Measurements from ENCODE around the gene SPOCD1.

The SPOCD1 gene

DNA sequence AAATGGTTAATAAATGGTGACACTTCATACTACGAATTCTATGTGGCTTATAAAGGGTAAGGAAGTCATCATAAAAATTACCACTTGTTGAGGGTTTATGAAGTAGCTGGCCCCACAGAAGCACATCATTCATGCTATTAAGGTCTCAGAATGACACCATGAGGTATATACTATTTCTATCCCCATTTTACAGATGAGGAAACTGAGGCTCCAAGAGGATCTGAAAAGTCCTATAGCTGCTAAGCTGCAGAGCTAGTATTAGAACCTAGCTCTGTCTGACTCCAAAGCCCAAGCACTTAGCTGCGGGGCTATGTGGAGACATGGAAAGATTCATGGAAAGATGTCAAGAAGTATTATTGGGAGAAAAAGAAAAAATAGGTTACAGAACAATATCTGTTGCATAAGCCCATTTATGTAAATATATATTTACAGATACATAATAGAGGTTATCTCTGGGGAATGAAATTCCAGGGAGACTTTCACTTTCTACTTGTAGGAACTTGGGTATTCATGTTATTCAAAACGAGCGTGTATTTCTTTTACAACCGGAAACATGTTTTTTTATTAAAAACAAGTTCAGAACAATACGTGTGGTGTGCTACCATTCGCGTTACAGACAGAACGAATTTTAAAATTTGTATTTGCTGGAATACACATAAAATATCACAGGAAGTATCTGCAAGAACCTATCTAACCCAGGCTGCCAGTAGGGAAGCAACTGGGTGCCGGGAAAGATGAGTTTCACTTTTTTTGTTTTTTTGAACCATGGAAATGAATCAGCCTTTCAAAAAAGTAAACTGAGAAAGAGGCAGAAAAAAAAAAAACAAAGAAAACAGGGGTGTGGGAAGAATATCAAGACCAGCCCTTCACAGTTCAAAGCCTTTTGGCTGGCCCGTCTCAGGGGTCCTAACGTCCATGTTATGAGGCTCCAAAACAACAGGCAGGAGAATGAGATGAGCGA is 13.4 kb downstream of the SPOCD1 start:
- Histone ChIP-seq H4K5ac (ENCODE audit: low read length) (no peak overlapping the region), H3K18ac (ENCODE audit: low read length) (no peak overlapping the region), H2BK5ac (ENCODE audit: low read length) (no peak overlapping the region), H3K4me1 (ENCODE audit: control insufficient read depth, low read depth, low read length) (peaks cover 2% of the 10 kb centered on the region), H3K4me3 (ENCODE audit: low read length) (no peak overlapping the region), H3K4ac (ENCODE audit: low read depth, low read length) (no peak overlapping the region), H2AK5ac (ENCODE audit: low read length) (no peak overlapping the region), H3K4me2 (ENCODE audit: low read length) (no peak overlapping the region), H4K8ac (ENCODE audit: low read depth, low read length) (no peak overlapping the region), H3K56ac (ENCODE audit: low read length) (no peak overlapping the region), H2BK15ac (replicated peaks; ENCODE audit: low read depth) (no peak overlapping the region), H3K27me3 (ENCODE audit: insufficient read depth, low read length, poor library complexity) (no peaks in the 10 kb centered on the region), H3K9ac (ENCODE audit: low read length) (no peak overlapping the region), H3K36me3 (ENCODE audit: control insufficient read depth, insufficient read depth, low read length) (no peaks in the 10 kb centered on the region), H3K79me2 (ENCODE audit: control insufficient read depth, insufficient read depth, low read length) (no peaks in the 10 kb centered on the region), H3K23ac (ENCODE audit: low read length) (no peak overlapping the region), H3K27ac (ENCODE audit: low read depth, low read length) (no peak overlapping the region), H2BK120ac (ENCODE audit: low read depth, low read length) (no peak overlapping the region), H3K79me1 (ENCODE audit: low read length) (no peaks in the 10 kb centered on the region)
- no peak for DNase-seq
- WGBS (ENCODE audit: extremely low coverage, insufficient coverage, low lambda C conversion rate), result no CpG with 5 or more reads among the region's 13 CpGs

DNA sequence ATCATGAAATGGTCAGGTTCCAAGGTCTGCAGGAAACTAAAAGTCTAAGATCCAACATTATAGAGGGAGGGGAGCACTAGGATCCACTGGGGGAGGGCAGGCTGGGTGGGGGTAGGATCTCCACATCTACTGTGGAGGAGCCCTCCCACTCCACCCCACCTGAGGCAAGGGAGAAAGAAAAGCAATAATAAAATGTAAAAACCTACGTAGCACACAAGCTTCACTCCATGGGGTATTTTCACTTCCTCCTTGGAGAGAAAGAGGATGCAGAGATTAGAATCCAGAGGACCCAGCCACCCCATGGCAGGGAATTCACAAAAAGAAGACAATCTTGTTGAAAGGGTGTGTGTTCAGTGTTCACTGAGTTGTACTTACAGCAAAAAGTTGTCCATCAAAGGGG is 14.4 kb downstream of the SPOCD1 start:
- Histone ChIP-seq H4K5ac (ENCODE audit: low read length) (no peak overlapping the region), H3K79me1 (ENCODE audit: low read length) (no peaks in the 10 kb centered on the region), H2BK15ac (replicated peaks; ENCODE audit: low read depth) (no peak overlapping the region), H3K23ac (ENCODE audit: low read length) (no peak overlapping the region), H3K4me2 (ENCODE audit: low read length) (no peak overlapping the region), H3K4ac (ENCODE audit: low read depth, low read length) (no peak overlapping the region), H2AK5ac (ENCODE audit: low read length) (no peak overlapping the region), H3K79me2 (ENCODE audit: control insufficient read depth, insufficient read depth, low read length) (no peaks in the 10 kb centered on the region), H3K27me3 (ENCODE audit: insufficient read depth, low read length, poor library complexity) (no peaks in the 10 kb centered on the region), H4K8ac (ENCODE audit: low read depth, low read length) (no peak overlapping the region), H2BK120ac (ENCODE audit: low read depth, low read length) (no peak overlapping the region), H2BK5ac (ENCODE audit: low read length) (no peak overlapping the region), H3K36me3 (ENCODE audit: control insufficient read depth, insufficient read depth, low read length) (no peaks in the 10 kb centered on the region), H3K4me1 (ENCODE audit: control insufficient read depth, low read depth, low read length) (peaks cover 2% of the 10 kb centered on the region), H3K9ac (ENCODE audit: low read length) (no peak overlapping the region), H3K18ac (ENCODE audit: low read length) (no peak overlapping the region), H3K4me3 (ENCODE audit: low read length) (no peak overlapping the region), H3K27ac (ENCODE audit: low read depth, low read length) (no peak overlapping the region), H3K56ac (ENCODE audit: low read length) (no peak overlapping the region)
- no peak for DNase-seq
- no CpG with 5 or more reads among the region's 1 CpG for WGBS (ENCODE audit: extremely low coverage, insufficient coverage, low lambda C conversion rate)

DNA sequence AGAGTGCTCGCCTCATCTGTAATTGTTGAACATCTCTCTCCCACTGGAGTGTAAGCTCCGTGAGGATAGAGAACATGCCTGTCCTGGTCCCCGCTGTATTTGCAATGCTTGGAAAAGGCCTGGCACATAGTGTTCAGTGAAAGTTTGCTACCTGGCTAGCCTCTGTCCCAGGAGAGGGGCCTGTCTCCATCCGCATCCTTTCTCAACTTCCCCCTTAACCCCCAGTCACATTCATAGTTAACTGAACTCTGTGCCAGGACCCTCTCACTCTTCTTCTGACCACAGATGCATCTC is 15.2 kb downstream of the SPOCD1 start:
- Histone ChIP-seq H3K9ac (ENCODE audit: low read length) (no peak overlapping the region), H3K27me3 (ENCODE audit: insufficient read depth, low read length, poor library complexity) (no peaks in the 10 kb centered on the region), H3K79me2 (ENCODE audit: control insufficient read depth, insufficient read depth, low read length) (no peaks in the 10 kb centered on the region), H3K36me3 (ENCODE audit: control insufficient read depth, insufficient read depth, low read length) (no peaks in the 10 kb centered on the region), H3K4me2 (ENCODE audit: low read length) (no peak overlapping the region), H3K27ac (ENCODE audit: low read depth, low read length) (no peak overlapping the region), H3K4me1 (ENCODE audit: control insufficient read depth, low read depth, low read length) (peaks cover 2% of the 10 kb centered on the region), H2BK15ac (replicated peaks; ENCODE audit: low read depth) (no peak overlapping the region), H2AK5ac (ENCODE audit: low read length) (no peak overlapping the region), H2BK5ac (ENCODE audit: low read length) (no peak overlapping the region), H3K4ac (ENCODE audit: low read depth, low read length) (no peak overlapping the region), H3K18ac (ENCODE audit: low read length) (no peak overlapping the region), H2BK120ac (ENCODE audit: low read depth, low read length) (no peak overlapping the region), H3K79me1 (ENCODE audit: low read length) (no peaks in the 10 kb centered on the region), H3K23ac (ENCODE audit: low read length) (no peak overlapping the region), H3K4me3 (ENCODE audit: low read length) (no peak overlapping the region), H3K56ac (ENCODE audit: low read length) (no peak overlapping the region), H4K8ac (ENCODE audit: low read depth, low read length) (no peak overlapping the region), H4K5ac (ENCODE audit: low read length) (no peak overlapping the region)
- WGBS (ENCODE audit: extremely low coverage, insufficient coverage, low lambda C conversion rate), result no CpG with 5 or more reads among the region's 4 CpGs
- no peak for DNase-seq

DNA sequence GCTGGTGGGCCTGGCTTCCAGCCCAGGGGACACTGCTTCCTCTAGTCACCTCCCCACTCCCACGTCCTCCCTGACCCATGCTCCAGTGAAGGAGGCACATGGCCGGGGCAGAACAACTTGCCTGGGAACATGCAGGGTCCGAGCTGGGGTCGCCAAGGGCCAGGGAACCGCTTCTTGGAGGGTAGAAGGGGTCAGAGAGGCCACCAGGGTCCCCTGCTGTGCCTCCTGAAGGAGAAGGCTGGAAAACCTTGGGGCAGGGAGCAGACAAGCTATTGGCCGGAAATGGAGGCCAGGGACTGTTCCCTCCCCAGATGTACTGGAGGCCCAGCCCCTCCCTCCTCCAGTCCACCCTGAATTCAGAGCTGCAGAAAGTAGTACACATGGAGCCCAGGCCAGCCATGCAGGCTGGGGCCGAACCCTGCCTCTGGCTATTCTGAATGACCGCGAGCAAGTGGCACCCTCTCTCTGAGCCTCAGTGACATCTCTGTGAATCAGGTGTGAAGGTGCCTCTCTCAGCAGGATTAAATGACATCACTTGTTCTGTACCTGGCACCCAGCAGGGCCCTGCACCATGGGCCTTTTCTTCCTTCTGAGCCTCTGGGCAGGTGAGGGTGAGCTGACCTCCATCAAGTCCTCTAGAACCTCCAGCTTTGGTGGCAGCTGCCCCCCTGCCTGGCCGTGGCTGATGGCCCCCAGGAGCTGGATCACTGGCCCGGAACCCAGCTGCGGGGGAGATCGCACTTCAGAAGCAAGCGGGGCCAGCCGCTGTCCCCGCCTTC is 15.7 kb downstream of the SPOCD1 start:
- Histone ChIP-seq H2BK120ac (ENCODE audit: low read depth, low read length) (no peak overlapping the region), H3K4me1 (ENCODE audit: control insufficient read depth, low read depth, low read length) (peaks cover 2% of the 10 kb centered on the region), H3K79me2 (ENCODE audit: control insufficient read depth, insufficient read depth, low read length) (no peaks in the 10 kb centered on the region), H3K36me3 (ENCODE audit: control insufficient read depth, insufficient read depth, low read length) (no peaks in the 10 kb centered on the region), H3K27ac (ENCODE audit: low read depth, low read length) (no peak overlapping the region), H4K8ac (ENCODE audit: low read depth, low read length) (no peak overlapping the region), H2BK15ac (replicated peaks; ENCODE audit: low read depth) (no peak overlapping the region), H3K18ac (ENCODE audit: low read length) (no peak overlapping the region), H2AK5ac (ENCODE audit: low read length) (no peak overlapping the region), H3K9ac (ENCODE audit: low read length) (no peak overlapping the region), H3K27me3 (ENCODE audit: insufficient read depth, low read length, poor library complexity) (no peaks in the 10 kb centered on the region), H3K79me1 (ENCODE audit: low read length) (no peaks in the 10 kb centered on the region), H3K56ac (ENCODE audit: low read length) (peak overlapping the region; percentile 27), H4K5ac (ENCODE audit: low read length) (no peak overlapping the region), H3K23ac (ENCODE audit: low read length) (no peak overlapping the region), H3K4me3 (ENCODE audit: low read length) (no peak overlapping the region), H3K4ac (ENCODE audit: low read depth, low read length) (no peak overlapping the region), H3K4me2 (ENCODE audit: low read length) (no peak overlapping the region), H2BK5ac (ENCODE audit: low read length) (no peak overlapping the region)
- no peak for DNase-seq
- WGBS (ENCODE audit: extremely low coverage, insufficient coverage, low lambda C conversion rate), result no CpG with 5 or more reads among the region's 16 CpGs

DNA sequence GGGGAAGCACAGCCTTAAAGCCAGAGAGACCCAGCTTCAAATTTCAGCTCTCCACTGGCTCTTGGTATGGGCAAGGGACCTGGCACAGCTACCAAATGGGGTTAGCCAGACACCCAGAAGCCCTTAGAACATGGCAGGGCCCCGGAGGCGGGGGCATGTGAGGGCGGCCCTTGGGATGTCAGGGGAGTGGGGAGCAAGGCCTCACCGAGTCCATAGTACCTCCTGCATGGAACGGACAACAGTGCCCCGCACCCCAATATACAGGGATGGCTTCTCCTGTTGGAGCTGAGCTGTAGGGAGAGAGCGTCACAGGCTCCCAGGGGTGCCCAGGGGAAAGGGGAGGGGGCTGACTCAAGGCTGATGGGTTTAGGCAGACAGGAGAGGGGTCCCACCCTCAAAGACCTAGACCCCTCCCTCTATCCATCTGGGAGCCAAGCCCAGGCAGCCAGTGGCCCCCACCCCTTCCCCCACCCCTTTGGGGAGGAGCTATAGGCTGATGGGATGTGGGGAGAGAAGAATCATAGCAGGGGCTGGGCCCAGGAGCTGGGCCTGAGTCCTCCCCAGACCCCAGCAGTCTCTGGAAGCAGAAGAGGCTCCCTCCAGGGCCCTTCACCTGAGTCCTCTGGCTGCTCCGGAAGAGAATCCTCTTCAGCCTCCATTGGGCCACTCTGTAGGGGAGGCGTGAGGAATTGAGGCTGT is 16.5 kb downstream of the SPOCD1 start:
- Histone ChIP-seq H3K27ac (ENCODE audit: low read depth, low read length) (no peak overlapping the region), H3K4me1 (ENCODE audit: control insufficient read depth, low read depth, low read length) (peaks cover 2% of the 10 kb centered on the region)

More for the DNA sequence above, 16.5 kb downstream of the SPOCD1 start:
- Histone ChIP-seq H4K5ac (ENCODE audit: low read length) (no peak overlapping the region), H3K36me3 (ENCODE audit: control insufficient read depth, insufficient read depth, low read length) (no peaks in the 10 kb centered on the region), H2BK15ac (replicated peaks; ENCODE audit: low read depth) (no peak overlapping the region), H3K27me3 (ENCODE audit: insufficient read depth, low read length, poor library complexity) (no peaks in the 10 kb centered on the region), H3K23ac (ENCODE audit: low read length) (no peak overlapping the region), H2BK5ac (ENCODE audit: low read length) (no peak overlapping the region), H4K8ac (ENCODE audit: low read depth, low read length) (no peak overlapping the region), H2BK120ac (ENCODE audit: low read depth, low read length) (no peak overlapping the region), H3K56ac (ENCODE audit: low read length) (peak overlapping the region; percentile 27), H3K79me2 (ENCODE audit: control insufficient read depth, insufficient read depth, low read length) (no peaks in the 10 kb centered on the region), H2AK5ac (ENCODE audit: low read length) (no peak overlapping the region), H3K9ac (ENCODE audit: low read length) (no peak overlapping the region), H3K4ac (ENCODE audit: low read depth, low read length) (no peak overlapping the region), H3K18ac (ENCODE audit: low read length) (no peak overlapping the region), H3K4me2 (ENCODE audit: low read length) (no peak overlapping the region), H3K79me1 (ENCODE audit: low read length) (no peaks in the 10 kb centered on the region), H3K4me3 (ENCODE audit: low read length) (no peak overlapping the region)
- no peak for DNase-seq
- no CpG with 5 or more reads among the region's 9 CpGs for WGBS (ENCODE audit: extremely low coverage, insufficient coverage, low lambda C conversion rate)
